Activated T-helper 2 cell treated with anti-CD3 and anti-CD28 coated beads, Interferon-gamma antibody, Interleukin-2, Interleukin-4, amounts not matched to agents 10 μg/mL and 5 μg/mL and 100 μg/mL, durations not matched to agents 14 hours and 24 hours and 36 hours (primary cell): ENCODE data around the gene TMEM267. TPM values are rescaled to one million over a fixed set of nuclear protein-coding genes. Genes with fewer than 3 reads are reported as not detected.
"Not testable (repeated sequence)": the region's sequence is repeated elsewhere in the genome, so short reads cannot be mapped to it uniquely, and the experiment has no call there.

Source experiments
- DNase-seq: peaks from one replicate; pipeline ENCODE4 v3.0.0; 2021; ENCODE audit warnings: low spot score
- H3K27ac Mint-ChIP-seq: one replicate; pipeline ENCODE4 v1.8.0; 2021; ENCODE audit warnings: mixed read lengths
- H3K27me3 Mint-ChIP-seq: one replicate; pipeline ENCODE4 v1.8.0; 2021; ENCODE audit warnings: low read depth, mixed read lengths
- H3K36me3 Mint-ChIP-seq: one replicate; pipeline ENCODE4 v1.8.0; 2021; ENCODE audit warnings: low read depth, mixed read lengths
- H3K4me1 Mint-ChIP-seq: one replicate; pipeline ENCODE4 v1.8.0; 2021; ENCODE audit warnings: low read depth, mixed read lengths
- H3K4me3 Mint-ChIP-seq: one replicate; pipeline ENCODE4 v1.8.0; 2021; ENCODE audit warnings: low read depth, mild to moderate bottlenecking, moderate library complexity, mixed read lengths
- H3K9me3 Mint-ChIP-seq: one replicate; pipeline ENCODE4 v1.8.0; 2021; ENCODE audit warnings: mixed read lengths
- intact Hi-C: fragments of 100-400 bp; cut with micrococcal nuclease; formaldehyde crosslinking; loops from one replicate; pipeline ENCODE4 v1.15.1; 2023
- total RNA-seq: library from RNA; stranded (reverse); gene quantifications from 2 replicates; pipeline ENCODE4 v1.2.3, GENCODE V29; 2022

The TMEM267 gene
- total RNA-seq, 1 donor from 2014 or later = 17.3 TPM

DNA sequence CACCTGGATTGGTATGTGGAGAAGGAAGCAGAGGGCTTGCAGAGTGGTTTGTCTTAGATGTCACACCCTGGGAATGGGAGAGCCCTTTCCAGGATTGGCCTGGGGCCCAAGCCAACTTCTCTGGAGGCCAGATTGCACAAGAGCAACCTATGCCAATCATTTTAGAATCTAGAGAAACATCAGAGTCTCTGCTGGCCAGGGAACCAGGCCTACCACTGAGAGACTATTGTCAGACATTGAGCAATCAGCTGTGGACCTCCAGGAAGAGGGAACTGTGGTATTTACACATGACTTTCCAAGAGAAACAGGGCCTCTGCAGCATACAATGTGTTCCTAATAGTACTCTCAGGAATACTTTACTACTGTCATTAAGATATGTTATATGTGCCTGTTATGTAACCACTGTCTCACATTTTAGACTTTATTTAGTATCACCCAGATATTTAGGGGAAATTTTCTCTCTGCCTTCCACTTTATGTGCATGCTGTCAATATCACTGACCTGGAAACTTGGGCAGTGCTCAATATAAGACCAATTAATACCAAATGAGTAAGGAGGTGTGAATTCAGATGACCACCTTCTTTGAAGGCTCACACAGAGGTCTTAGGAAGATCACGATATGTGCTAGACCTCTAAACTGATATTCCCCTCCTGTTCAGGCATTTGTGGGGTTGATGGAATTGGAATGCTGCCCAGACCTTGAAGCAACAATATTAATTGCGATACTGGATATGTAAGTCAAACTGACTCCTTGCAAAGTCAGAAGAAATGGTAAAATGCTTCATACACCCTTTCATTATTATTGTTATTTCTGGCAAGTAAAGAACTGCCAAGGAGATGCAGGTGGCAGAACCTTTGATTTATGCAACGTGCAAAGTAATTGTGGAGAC, 50.9 kb downstream of the TMEM267 start:
- no peak for DNase-seq
- Mint-ChIP-seq H3K27me3 (no peaks in the 10 kb centered on the region), H3K4me1 (no peaks in the 10 kb centered on the region), H3K27ac (no peak overlapping the region), H3K36me3 (no peaks in the 10 kb centered on the region), H3K9me3 (peaks cover under 1% of the 10 kb centered on the region), H3K4me3 (no peak overlapping the region)
- intact Hi-C loops = no loop called here

DNA sequence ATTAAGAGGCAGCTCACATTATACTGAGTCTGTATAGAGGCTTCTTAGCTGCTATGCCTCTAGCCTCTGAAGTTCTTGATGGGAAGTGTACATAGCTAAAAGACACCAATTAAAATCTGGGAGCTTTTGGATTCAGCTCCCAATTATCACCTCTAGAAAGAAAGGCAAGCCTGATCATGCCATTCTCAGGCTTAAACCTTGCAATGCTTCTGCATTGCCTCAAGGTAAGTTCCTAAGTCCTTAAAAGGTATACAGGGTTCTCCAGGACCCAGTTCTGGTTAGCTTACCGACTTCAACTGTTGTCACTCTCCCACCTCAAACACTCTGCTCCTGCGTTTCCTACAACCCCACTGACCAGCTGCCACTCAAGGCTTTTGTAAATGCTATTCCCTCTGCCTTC, 54.0 kb downstream of the TMEM267 start:
- no peaks in the 10 kb centered on the region for H3K9me3 Mint-ChIP-seq
- H3K27ac Mint-ChIP-seq = no peak overlapping the region
- no peak overlapping the region for H3K4me3 Mint-ChIP-seq
- DNase-seq = no peak
- H3K27me3 Mint-ChIP-seq = no peaks in the 10 kb centered on the region
- intact Hi-C loops = no loop called here
- no peaks in the 10 kb centered on the region for H3K36me3 Mint-ChIP-seq
- no peaks in the 10 kb centered on the region for H3K4me1 Mint-ChIP-seq

DNA sequence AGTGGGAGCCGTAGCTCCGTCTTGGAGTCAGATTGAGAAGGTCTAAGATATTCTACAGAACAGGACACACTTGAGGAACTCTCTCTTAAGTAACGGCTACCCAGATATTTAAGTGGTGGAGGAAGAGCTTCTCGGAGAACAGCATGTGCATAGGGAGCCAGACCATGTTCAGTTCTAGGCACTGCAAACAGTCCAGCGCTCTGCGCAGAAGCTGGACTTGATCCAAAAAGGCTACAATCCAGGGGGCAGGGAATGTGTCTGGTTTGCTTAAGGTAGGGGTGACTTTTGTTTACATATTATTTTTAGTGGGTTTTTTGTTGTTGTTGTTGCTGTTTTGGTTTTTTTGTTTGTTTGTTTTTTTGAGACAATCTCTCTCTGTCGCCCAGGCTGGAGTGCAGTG, 54.6 kb downstream of the TMEM267 start:
- Mint-ChIP-seq H3K27ac (no peak overlapping the region), H3K9me3 (no peaks in the 10 kb centered on the region), H3K36me3 (no peaks in the 10 kb centered on the region), H3K4me3 (no peak overlapping the region), H3K4me1 (no peaks in the 10 kb centered on the region), H3K27me3 (no peaks in the 10 kb centered on the region)
- no peak for DNase-seq
- intact Hi-C loops = no loop called here

DNA sequence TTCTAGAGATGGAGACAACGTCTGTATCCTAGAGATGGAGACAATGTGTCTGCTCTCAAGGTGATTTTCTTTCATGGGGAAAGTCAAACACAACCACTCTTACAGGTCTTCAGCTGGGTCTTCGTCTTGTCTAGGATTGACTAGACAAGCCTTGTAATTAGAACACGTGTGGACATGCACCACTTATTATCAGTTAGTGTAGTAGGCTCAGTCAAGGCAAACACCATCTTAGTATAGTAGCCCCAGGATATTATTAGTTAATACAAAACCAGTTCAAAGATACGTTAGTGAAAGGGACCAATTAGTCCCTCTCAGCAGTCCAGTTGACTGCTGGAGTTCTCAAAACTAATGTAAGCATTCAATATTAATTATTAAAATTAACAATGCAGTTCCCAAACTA, 56.4 kb downstream of the TMEM267 start:
- no peaks in the 10 kb centered on the region for H3K36me3 Mint-ChIP-seq
- no peaks in the 10 kb centered on the region for H3K27me3 Mint-ChIP-seq
- H3K27ac Mint-ChIP-seq = no peak overlapping the region
- DNase-seq = no peak
- no peaks in the 10 kb centered on the region for H3K4me1 Mint-ChIP-seq
- no peaks in the 10 kb centered on the region for H3K9me3 Mint-ChIP-seq
- intact Hi-C loops = no loop called here
- H3K4me3 Mint-ChIP-seq = no peak overlapping the region

DNA sequence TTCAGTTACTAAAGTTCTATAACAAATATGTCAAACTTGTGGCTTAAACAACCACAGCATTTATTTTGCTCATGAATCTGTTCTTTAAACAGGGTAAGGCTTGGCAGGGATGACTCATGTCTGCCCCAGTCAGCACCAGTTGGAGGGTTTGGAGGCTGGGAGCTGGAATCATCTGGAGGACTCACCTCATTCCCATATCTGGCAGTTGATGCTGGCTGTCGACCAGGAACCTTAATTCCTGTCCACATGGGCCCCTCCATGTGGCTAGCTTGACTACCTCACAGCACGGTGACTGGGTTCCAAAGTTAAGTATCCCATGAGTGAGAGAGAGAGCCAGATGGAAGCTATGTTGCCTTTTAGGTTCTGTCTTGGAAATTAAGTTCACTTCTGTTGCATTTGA, 57.7 kb downstream of the TMEM267 start:
- Mint-ChIP-seq H3K9me3 (no peaks in the 10 kb centered on the region), H3K36me3 (no peaks in the 10 kb centered on the region), H3K4me1 (no peaks in the 10 kb centered on the region), H3K4me3 (no peak overlapping the region), H3K27me3 (no peaks in the 10 kb centered on the region), H3K27ac (no peak overlapping the region)
- no peak for DNase-seq
- intact Hi-C loops = no loop called here

DNA sequence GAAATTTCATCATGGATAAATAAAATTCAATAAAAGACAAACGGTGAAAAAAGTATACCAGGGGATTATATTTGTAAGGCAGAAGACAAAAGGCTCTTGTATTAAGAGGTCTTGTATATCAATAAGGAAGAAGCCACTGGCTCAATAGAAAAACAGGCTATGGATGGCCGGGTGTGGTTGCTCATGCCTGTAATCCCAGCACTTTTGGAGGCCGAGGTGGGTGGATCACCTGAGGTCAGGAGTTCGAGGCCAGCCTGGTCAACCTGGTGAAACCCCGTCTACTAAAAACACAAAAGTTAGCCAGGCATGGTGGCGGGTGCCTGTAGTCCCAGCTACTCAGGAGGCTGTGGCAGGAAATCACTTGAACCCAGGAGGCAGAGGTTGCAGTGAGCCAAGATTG, 60.6 kb downstream of the TMEM267 start:
- H3K36me3 Mint-ChIP-seq, DNase-seq, intact Hi-C loops, H3K9me3 Mint-ChIP-seq, H3K4me3 Mint-ChIP-seq, H3K4me1 Mint-ChIP-seq, H3K27ac Mint-ChIP-seq, H3K27me3 Mint-ChIP-seq: not testable (repeated sequence)

DNA sequence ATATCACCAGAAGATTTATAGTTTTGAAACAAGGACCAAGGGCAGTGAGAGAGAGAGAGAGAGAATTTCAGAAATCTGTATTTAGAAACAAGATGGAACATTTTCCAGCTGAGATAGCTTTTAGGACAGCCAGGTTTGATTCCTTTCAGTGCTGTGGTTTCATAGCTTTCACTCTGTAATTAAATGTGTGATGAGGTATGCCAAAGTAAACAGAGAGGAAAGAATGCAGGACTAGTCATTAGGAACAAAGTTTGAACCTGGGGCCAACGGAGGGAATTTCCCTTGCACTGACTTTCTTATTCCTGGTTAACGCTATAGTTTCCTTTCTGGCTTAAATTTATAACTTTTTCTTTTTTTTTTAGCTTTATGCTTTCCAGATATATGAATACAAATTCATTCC, 61.5 kb downstream of the TMEM267 start:
- no peak for DNase-seq
- Mint-ChIP-seq H3K4me1 (no peaks in the 10 kb centered on the region), H3K27me3 (peaks cover 2% of the 10 kb centered on the region), H3K36me3 (no peaks in the 10 kb centered on the region), H3K4me3 (no peak overlapping the region), H3K9me3 (no peaks in the 10 kb centered on the region), H3K27ac (no peak overlapping the region)
- intact Hi-C loops = no loop called here

DNA sequence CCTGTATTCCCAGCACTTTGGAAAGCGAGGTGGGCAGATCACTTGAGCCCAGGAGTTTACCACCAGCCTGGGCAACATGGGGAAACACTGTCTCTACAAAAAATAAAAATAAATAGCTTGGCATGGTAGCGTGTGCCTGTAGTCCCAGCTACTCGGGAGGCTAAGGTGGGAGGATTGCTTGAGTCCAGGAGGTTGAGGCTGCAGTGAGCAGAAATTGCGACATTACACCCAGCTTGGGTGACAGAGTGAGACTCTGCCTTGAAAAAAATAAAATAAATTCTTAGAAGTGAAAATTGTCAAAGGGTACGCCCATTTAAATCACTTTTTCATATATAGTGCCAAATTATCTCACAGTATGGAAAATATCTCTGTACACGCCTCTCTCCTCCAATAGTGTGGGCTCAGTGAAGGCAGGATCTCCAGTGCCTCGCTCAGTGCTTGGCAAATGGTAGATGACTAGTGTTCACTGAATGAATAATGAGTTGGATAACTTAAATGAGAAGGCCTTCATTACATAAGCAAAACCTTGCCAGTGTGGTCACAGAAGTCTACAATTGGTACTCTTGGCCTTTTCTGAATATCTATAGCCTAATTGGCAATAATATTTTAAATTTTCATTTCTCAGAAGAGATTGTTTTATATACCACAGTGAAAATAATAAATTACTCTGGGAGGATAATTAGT, 62.1 kb downstream of the TMEM267 start:
- intact Hi-C loops = no loop called here
- H3K9me3 Mint-ChIP-seq = no peaks in the 10 kb centered on the region
- no peaks in the 10 kb centered on the region for H3K36me3 Mint-ChIP-seq
- H3K4me1 Mint-ChIP-seq = no peaks in the 10 kb centered on the region
- DNase-seq = no peak
- no peak overlapping the region for H3K4me3 Mint-ChIP-seq
- H3K27me3 Mint-ChIP-seq = peaks cover 2% of the 10 kb centered on the region
- no peak overlapping the region for H3K27ac Mint-ChIP-seq

DNA sequence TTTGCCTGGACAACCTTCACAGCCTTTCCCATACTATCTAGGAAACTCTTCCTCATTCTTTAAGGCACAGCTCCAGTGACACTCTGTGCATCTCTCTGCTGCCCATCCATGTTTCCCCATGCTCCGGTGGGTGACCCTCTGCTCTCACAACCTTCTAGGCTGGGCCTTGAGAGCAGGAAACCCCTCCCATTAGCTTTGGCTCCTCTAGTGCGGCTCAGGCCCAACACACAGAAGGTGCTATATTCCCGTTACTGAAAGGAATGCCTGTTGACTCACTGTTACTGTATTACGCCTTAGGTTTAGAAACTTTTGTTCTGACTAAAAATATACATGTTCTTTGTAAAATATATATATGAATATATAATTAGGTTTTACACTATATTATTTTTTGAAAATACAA, 63.4 kb downstream of the TMEM267 start:
- Mint-ChIP-seq H3K4me1 (no peaks in the 10 kb centered on the region), H3K4me3 (no peak overlapping the region), H3K27ac (no peak overlapping the region), H3K27me3 (peaks cover 2% of the 10 kb centered on the region), H3K9me3 (no peaks in the 10 kb centered on the region), H3K36me3 (no peaks in the 10 kb centered on the region)
- DNase-seq = no peak
- intact Hi-C loops = no loop called here

DNA sequence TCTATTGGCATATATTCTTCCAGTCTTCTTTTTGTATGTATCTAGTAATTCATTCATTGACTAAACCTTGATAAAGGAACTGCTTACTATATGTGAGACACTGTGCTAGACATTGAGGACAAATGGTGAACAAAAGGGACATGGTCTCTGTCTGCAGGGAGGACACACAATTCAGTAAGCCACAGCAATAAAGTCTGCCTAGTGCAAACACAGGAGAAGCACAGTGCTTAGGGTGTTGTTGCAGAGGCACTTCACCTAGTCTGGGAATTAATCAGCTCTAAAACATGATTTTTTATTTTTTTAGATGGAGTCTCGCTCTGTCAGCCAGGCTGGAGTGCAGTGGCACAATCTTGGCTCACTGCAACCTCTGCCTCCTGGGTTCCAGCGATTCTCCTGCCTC, 65.1 kb downstream of the TMEM267 start:
- H3K27me3 Mint-ChIP-seq = peaks cover 2% of the 10 kb centered on the region
- intact Hi-C loops = no loop called here

DNA sequence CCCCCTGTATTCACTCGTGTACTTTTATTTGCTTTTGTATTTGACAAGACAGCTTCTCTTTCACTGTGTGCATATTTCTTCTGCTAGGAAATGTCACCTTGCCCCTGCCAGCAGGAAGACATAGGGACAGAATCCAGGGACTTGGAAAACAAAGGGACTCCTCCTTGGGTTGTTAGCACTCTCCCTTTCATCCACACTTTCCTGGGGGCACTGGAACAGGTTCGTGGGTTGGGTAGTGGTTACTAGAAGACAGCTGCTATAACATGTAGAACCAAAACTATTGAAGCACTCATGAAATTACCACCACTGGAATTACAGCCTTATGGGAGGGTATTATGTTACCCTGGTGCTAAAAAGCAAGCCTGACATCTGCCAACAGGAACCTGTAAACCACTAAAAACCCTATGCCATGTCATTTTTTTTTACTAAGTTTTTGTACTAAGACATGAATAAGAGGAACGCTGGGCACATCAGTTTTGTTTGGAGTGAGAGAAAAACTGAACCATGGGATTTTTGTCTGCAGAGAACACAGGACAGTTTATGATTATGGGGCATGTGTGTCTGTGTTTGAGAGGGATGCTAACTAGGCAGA, 66.8 kb downstream of the TMEM267 start:
- Mint-ChIP-seq H3K36me3 (no peaks in the 10 kb centered on the region), H3K27ac (no peak overlapping the region), H3K4me3 (no peak overlapping the region), H3K27me3 (peaks cover 2% of the 10 kb centered on the region), H3K4me1 (no peaks in the 10 kb centered on the region), H3K9me3 (no peaks in the 10 kb centered on the region)
- no peak for DNase-seq
- intact Hi-C loops = no loop called here

More for the DNA sequence above, 65.1 kb downstream of the TMEM267 start:
- no peak for DNase-seq
- Mint-ChIP-seq H3K4me1 (no peaks in the 10 kb centered on the region), H3K9me3 (no peaks in the 10 kb centered on the region), H3K4me3 (no peak overlapping the region), H3K27ac (no peak overlapping the region), H3K36me3 (no peaks in the 10 kb centered on the region)

DNA sequence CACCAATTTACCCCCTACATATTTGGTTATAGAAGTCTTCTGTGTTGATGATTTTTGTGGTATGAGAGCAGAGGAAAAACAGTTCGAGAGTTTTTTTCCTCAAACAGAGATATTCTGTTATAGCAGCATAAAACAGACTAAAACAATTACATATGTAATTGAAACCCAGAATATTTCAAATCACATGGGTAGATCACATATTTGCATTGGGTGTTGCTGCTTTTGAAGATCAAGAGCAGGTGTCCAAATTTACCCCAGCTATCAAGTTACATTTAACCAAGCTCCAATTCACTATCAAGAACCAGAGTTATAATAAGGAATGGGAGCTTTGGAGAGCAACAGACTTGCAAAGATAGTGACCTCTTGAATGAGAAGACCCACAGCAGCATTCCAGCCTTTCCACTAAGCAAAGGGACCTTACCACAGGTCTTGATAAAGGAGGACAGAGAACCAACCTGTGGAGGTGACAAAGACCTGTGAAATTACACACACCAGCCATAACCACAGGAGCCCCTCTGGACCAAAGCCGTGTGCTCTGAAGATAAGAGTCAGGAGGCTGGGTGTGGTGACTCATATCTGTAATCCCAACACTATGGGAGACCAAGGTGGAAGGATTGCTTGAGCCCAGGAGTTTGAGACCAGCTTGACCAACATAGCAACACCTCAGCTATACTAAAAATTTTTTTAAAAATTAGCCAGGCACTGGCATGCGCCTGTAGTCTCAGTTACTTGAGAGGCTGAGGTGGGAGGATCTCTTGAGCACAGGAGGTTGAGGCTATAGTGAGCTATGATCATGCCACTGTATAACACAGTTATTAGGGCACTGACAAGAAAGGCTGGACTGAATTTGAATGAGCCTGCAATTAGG, 67.5 kb downstream of the TMEM267 start:
- H3K4me3 Mint-ChIP-seq = no peak overlapping the region
- H3K27ac Mint-ChIP-seq = no peak overlapping the region
- H3K36me3 Mint-ChIP-seq = no peaks in the 10 kb centered on the region
- intact Hi-C loops = no loop called here
- no peak for DNase-seq
- H3K4me1 Mint-ChIP-seq = no peaks in the 10 kb centered on the region
- H3K27me3 Mint-ChIP-seq = peaks cover 2% of the 10 kb centered on the region
- no peaks in the 10 kb centered on the region for H3K9me3 Mint-ChIP-seq
